Peyer's patch (tissue), 4 donors: ENCODE measurements around the gene UNC5CL. TPM values are rescaled to one million over a fixed set of nuclear protein-coding genes. Genes with fewer than 3 reads are reported as not detected.

Experiments used
- total RNA-seq, 4 donors: library from RNA; depleted of rRNA; stranded (reverse); fragments of >200 nt; gene quantifications; one replicate each; pipeline ENCODE4 v1.1.0, GENCODE V29; 2016

UNC5CL gene
- total RNA-seq, 4 donors from 2014 or later: 8.3 to 34.6 (median 28.4) TPM

Other genes starting within 250 kb of the UNC5CL start
- not detected for gene TSPO2, start 3.2 kb upstream of the UNC5CL start, total RNA-seq
- gene APOBEC2, start 14.0 kb upstream of the UNC5CL start, total RNA-seq: 1 to 10 TPM in 1 of 4 donors, not detected in 3; 1.1 TPM
- 10 to 100 TPM; 33.3 to 49.5 (median 39.6) TPM for gene OARD1, start 33.1 kb upstream of the UNC5CL start, total RNA-seq
- gene NFYA, start 33.8 kb upstream of the UNC5CL start, total RNA-seq: 10 to 100 TPM; 22.9 to 27.5 (median 23.4) TPM
- not detected for gene TREML1, start 115.1 kb upstream of the UNC5CL start, total RNA-seq
- 1 to 10 TPM in 1 of 4 donors, not detected in 3; 1.2 TPM for gene TREM2, start 123.9 kb upstream of the UNC5CL start, total RNA-seq
- under 1 TPM in 1 of 4 donors, not detected in 3; 0.40 TPM for gene TREML2, start 161.9 kb upstream of the UNC5CL start, total RNA-seq
- gene TREML4, start 189.1 kb upstream of the UNC5CL start, total RNA-seq: not detected
- 1 to 10 TPM in 1 of 4 donors, not detected in 3; 2.1 TPM for gene TREM1, start 247.5 kb upstream of the UNC5CL start, total RNA-seq